GM20431 (cell line): ENCODE measurements around the gene F7.

ENCODE experiments used
- in situ Hi-C: fragments of 300-500 bp; cut with MseI, MboI; formaldehyde crosslinking; loops from one replicate; pipeline ENCODE4 v1.15.0; 2020; ENCODE audit warnings: low sequenced_read_pairs; ENCODE audit not compliant: unreplicated experiment

F7 gene

DNA sequence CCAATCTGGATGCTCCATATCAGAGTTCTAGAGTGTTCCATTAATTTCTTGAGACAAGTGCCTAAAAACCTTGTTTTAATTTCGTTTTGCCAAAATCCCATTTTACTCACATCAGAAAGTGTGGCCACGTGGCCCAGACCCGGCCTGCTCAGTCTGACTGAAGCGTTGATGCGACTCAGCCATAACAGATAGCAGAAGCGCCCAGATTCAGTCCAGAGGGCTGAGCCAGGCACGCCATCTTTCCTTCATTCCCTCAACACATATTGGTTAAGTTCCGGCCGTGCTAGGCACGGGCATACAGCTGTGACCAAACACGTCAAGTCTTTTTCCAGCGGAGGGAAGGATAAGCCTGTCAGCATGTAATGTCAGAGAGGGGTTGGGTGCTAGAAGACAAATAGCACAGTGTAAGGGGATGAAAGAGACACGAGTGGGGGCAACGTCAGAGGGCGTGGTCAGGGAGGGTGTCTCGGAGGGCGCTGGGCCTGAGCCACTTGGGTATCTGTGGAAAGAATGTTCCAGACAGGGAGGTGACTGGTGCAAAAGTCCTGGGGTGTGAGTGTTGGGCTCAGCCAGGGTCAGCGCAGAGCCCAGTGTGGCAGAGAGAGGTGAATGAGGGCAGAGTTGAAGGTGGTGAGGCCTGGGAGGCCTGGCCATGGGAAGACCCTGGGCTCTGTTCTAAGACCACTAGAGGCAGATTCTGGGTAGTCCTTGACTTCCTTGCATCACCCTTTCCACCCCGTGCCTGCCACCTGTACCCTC, 20.1 kb downstream of the F7 start:
- in situ Hi-C loops: no loop called here

DNA sequence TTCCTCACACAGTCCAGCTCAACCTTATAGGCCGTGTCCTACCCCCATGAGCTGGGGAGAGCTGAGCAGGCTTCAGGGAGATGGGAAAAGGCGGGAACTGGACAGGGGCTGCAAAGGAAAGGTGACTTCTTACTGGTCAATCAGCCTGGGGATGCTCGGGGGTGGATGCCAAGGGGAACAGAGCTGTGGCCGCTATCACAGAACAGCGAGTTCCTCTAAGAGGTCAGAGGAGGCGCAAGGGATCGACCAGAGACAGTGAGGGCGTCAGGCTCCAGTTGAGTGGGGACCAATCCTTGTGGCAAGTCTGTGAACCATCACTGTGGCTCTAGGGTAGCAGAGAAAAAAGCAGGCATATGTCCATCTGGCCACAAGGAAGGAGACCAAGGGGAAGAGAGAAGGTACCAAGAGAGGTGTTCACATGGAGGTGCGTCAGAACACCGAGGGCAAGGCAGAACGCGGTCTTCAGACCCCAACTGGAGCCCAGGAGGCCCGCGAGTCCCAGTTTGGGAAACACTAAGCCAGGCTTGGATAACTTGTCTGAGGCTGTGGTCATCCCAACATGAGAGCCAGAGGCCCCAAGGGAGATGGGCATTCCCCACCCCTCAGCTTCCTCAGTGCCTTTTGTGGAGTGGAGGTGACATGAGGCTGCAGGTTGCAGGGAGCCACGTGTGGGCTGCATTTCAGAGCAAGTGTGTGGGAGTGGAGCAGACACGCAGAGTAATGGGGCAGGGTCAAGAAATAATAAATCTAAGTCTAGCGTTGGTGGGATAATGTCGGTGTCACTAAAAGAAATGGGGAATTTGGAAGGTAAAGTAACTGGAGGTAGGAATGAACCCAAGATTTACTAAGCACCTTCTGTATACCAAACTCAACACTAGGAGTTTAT, 20.9 kb downstream of the F7 start:
- in situ Hi-C loops: no loop called here

DNA sequence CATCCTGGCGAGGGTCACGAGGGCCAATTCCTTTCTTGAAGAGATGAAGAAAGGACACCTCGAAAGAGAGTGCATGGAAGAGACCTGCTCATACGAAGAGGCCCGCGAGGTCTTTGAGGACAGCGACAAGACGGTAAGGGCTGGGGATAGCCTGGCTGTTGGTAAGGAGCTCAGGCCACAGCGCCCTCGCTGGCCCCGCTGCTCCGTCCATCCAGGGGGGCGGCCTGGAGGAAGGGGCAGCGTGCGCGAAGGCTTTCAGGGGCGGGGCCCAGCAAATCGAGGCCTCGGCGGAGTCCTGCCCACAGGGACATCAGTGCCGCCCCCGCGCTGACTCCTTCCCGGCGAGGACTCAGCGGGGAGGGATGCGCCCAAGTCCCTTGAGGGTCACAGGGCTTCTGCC, 23.9 kb downstream of the F7 start:
- in situ Hi-C loops: no loop called here

DNA sequence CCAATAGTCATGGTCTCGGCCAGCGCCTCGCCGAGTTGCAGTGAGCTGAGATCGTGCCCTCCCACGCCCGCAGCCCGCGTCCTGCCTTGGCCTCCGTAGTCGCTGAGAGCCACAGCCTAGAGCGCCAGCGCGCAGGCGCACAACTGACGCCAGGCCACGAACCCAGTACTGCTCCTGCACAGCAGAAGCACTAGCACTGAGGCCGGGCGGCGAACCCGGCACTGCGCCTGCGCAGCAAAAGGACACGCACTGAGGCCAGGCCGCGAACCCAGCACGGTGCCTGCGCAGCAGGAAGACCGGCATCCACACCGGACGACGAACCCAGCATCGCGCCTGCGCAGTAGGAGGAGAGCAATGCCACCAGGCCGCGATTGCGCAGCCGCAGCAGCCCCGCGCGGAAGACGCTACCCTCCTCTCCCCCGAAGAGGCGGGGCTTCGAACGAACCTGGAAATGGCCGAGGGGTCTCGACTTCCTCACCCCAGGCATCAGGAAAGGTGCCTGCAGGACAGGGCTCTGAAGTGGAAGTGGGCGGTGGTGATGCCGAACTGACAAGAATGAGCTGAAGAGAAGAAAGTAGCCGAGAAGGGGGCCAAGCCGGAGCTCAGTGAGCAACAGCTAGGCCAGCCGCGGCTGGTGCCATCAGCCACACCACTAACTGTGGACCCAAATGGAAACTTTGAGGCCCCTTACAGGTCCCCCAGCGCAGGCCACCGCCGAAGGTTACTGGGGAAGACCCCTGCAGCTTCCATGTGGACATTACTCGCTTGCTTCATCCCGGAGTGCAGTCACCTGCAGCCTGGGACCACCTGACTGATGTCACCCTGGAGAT, 24.5 kb downstream of the F7 start:
- in situ Hi-C loops: no loop called here

DNA sequence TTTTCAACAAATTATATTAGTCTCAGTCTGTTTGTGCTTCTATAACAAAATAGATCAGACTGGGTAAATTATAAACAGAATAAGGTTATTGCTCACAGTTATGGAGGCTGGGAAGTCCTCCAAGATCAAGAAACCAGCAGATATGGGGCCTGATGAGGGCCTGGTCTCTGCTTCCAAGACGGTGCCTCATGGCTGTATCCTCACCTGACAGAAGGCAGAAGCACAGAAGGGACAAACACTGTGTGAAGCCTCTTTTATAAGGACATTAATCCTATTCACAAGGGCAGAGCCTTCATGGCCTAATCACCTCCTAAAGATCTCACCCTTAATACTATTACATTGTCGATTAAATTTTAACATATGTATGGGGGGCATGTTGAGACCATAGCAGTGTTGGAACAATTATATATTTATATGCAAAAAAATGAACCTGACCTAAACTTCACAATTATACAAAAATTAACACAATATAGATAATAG, 29.7 kb downstream of the F7 start:
- in situ Hi-C loops: no loop called here

DNA sequence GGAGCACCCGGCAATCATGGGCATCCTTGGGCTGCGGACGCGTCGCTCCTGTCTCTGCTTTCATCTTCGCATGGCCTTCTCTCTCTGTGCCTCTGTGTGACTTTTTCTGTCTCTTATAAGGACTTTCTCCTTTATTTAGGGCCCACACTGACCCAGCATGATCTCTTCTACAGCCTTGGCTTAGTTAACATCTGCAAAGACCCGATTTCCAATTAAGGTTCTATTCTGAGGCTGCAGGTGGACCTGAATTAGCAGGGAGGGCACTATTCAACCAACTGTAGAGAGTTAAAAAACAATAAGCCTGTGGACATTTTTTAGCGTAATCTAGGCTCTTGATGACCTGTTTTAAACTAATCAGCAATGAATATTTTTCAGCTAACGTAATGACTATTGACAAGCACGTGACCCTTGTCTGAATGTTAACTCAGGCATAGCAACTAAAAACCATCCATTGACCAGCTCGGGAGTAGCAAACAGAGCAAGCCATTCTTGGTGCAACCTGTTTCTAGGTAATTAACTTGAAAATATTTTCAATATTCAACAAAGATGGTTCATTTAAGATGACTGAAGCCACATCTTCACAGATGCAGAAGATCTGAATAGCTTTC, 32.2 kb downstream of the F7 start:
- in situ Hi-C loops: no loop called here

DNA sequence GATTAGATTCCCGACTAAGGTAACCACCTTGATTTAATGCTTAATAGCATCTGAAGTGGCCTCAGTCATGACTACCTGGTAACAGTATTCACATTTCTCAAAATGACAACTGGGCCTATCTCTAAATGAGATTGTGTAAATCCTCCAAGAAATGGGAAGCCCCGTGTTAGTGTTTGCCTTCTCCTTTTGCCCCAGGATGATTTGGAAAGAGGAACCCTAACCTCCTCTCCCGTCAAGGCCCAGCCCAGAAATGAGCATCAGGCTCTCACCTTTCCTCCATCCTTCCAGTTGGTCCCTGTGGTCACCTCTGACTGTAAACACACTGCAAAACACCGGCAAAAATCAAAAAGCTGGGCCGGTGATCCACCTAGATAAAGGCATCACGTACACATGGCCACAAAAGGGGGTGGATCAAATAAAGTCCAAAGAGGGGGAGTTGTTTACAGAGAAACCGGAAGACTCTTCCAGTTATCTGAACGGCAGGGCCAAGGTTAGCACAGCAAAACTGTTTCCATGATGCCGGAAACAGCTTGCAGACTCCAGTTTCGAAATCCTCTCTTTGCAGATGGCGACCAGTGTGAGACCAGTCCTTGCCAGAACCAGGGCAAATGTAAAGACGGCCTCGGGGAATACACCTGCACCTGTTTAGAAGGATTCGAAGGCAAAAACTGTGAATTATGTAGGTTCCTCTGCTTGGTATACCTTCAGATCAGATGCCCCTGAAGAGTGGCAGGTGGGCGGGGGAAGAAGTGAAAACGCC, 33.4 kb downstream of the F7 start:
- in situ Hi-C loops: no loop called here

DNA sequence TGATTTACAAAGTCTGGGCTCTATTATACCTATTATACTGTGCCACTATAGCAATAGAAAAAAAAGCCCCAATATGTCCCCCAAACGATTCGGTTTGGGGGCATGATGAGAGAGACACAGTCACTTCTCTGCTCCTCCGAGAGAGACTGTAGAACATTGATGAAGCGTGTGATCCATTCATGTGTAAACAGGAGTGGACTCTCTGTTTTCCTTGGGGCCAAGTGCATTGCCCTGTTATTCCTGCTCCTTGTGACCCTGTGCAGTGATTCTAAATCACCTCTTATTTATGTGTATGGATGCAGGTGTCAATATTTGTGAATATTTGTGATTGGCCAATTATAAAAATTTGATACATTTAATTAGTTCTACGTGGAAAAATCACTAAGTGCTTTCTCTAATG, 34.0 kb downstream of the F7 start:
- in situ Hi-C loops: no loop called here

DNA sequence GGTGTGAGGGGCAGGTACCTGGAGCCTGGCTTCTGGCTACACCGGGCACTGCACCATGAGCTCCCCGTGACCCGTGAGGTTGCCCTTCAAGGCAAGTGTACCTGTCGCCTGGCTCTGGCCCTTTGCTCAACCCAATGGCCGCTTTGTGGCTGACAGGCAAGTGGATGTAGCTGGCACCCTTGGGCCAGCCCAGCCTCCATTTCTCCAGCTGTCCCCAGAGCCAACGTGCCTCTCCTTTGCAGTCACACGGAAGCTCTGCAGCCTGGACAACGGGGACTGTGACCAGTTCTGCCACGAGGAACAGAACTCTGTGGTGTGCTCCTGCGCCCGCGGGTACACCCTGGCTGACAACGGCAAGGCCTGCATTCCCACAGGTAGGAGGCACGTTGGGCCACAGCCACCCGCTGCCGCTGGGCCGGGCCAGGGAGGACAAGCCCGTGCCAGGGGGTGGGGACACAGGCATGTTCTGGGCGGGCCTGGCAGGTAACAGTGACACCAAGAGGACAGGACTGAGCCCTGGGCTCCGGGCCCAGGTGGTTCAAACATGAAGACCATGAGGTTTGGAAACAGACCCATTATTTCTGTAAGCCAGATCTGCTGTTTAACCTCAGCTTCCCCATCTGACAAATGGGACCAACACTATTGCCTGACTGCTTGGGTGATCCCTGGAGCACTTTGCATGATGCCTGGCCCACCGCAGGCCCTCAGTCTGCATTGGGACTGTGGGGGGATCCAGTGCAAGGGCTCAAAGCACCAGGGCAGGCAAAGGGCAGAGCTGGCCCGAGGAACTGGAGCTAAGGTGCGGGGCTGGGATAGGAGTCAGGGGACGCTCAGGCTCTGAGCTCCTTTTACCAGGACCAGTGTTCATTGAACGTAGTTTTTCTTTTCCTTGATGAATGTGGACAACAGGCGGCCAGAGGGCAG, 35.3 kb downstream of the F7 start:
- in situ Hi-C loops: no loop called here

DNA sequence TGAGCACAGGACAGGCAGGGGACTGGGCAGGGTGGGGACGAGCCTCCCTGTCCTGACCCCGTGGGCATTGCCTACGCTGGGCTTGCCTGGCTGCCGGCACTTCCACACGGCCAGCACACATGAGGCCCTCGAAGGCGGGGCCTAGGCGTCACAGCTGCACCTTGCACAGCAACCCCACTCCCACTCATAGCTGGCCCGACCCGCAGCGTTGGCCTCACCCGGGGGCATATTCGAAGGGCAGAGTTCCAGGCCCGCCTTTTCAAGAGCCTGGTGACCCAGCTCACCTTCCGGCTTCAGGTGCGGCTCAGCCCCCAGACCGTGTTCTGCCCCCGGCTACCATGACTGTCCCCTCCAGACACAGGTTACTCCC, 36.0 kb downstream of the F7 start:
- in situ Hi-C loops: no loop called here

DNA sequence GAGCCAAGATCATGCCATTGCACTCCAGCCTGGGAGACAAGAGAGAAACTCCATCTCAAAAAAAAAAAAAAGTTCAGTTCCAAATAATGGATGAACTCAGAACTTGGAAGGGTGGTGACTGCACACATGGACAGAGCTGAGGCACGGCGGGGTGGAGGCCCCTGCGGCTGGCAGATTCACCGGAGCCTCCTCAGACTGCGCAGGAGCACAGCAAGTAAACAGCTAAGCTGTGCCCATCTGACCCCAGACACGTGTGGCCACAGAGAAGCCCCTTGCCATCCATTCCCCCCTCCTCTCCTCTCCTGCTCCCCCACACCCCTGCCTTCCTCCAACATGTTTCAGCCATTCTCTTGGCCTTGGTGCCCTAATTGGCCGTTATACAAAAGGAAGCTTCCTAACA, 37.3 kb downstream of the F7 start:
- in situ Hi-C loops: no loop called here

DNA sequence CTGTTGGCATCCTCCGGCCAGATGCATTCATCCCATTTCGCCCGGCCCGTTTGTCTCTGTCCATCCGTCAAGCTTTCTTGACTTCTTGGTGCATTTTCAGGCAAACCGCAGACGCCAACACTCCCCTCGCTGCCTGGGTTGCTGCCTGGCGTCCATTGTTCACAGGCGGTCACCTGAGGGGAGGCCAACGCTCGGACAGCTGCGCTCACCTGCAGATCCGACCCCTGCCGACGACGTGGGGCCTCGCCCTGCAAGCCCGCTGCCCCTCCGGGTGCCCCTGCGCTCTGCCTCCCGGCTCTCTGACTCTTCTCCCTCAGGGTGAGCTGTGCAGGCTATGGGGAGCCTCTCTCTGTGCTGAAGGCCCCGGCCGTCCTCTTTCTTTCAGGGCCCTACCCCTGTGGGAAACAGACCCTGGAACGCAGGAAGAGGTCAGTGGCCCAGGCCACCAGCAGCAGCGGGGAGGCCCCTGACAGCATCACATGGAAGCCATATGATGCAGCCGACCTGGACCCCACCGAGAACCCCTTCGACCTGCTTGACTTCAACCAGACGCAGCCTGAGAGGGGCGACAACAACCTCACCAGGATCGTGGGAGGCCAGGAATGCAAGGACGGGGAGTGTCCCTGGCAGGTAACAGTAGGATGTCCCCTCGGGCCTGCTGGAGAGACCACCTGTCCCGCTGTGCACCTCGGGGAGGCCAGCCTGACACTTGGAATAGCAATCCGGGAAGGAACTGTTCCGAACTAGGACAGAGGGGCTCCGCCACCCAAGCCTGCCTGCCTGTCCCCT, 38.1 kb downstream of the F7 start:
- in situ Hi-C loops: no loop called here

DNA sequence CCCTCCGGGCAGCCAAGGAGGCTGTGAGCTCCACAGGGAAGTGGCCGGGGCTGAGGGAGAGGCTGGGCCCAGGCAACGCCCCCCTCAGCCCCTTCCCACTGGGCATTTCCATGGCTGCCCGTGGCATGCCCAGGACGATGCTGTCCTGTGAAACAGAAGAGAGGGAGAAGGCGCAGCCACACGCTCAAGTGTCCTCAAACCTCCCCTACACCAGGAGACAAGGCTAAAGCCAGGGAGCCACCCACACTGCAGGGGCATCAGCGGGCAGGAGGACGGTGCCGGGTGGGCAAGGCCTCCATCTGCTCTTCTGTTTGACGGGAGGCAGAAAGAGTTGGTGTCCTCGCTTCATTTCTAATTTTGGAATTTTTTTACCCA, 38.7 kb downstream of the F7 start:
- in situ Hi-C loops: no loop called here

DNA sequence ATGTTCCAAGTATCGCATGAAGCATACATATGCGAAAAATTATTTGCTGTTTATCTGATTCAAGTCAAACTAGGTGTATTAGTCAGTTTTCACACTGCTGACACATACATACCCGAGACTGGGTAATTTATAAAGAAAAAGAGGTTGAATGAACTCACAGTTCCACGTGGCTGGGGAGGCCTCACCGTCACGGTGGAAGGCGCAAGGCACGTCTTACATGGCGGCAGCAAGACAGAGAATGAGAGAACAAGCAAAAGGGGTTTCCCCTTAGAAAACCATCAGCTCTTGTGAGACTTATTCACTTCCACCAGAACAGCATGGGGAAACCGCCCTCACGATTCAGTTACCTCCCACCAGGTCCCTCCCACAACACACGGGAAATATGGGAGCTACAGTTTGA, 39.9 kb downstream of the F7 start:
- in situ Hi-C loops: no loop called here

DNA sequence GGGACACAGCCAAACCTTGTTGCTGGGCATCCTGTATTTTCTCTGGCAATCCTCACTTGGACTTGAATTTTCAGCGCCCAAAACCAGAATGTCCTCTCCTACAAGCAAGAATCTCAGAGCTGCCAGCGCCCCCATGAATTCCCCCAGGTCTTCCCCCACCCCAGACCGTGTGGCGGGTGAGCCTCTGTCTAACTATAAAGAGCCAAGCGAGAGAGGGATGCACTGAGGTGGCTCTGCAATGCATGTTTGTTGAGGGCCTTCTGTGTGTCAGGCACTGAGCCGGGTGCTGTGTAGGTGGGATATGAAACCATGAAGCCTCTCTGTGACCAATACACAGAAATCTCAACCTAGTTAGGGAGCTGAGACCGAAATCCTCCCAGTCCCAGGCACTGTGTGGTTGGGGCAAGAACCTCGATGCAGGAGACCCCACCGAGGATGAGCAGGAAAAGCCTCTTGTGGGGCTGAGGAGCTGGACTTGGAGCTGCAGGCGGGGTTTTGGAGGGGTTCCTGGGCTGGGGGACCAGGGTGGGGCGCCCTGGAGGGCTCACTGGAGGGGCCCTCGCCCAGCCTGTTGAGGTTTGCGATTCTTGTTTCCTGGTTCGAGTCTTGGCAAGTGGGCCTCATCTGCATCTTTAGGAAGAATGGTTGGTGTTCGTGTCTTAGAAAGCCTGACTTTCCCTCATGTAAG, 40.5 kb downstream of the F7 start:
- in situ Hi-C loops: no loop called here

DNA sequence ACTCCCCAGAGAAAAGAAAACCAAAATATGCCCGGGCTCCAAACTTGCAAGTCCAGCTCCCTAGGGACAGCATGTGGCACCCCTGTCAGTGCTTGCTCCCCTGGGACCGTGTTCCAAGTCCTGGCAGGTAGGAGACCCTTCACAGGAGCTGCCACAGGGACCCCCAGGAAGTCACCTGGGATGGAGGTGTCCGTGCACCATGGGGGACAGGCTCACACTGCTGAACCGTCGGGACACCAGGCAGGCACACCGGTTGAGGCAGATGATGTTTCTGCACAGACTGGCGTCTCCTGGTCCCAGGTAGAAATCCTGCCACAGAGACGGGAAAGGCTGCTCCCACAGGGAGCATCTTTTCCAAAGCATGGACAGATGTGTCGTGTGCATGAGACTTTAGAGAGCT, 41.2 kb downstream of the F7 start:
- in situ Hi-C loops: no loop called here

DNA sequence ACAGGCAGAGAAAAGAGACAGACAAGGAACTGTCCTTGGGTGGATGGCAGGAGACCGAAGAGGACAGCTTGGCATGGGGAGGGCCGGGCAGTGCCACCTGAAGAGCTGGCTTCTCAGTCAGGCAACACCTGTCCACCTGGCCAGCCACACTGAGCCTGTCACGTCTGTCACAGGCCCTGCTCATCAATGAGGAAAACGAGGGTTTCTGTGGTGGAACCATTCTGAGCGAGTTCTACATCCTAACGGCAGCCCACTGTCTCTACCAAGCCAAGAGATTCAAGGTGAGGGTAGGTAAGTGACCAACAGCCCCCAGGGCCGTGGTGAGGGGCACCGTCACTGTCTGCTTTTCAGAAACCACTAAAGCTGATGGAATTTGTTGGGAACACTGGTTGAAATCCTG, 41.6 kb downstream of the F7 start:
- in situ Hi-C loops: no loop called here
